IMR-90 (cell line): ENCODE measurements around the gene ABCG8.

Source experiments
- BHLHE40 ChIP-seq: fragments of 150-350 bp; IDR thresholded peaks from 2 replicates; pipeline ENCODE4 v1.6.1; 2016; ENCODE audit warnings: mild to moderate bottlenecking, low read depth, low read length
- CEBPB ChIP-seq: IDR thresholded peaks from 2 replicates; pipeline ENCODE4 v1.6.1; 2012; ENCODE audit warnings: low read depth, low read length, improper control_type of control experiment
- CTCF ChIP-seq: conservative IDR thresholded peaks from 2 replicates; pipeline ENCODE4 v1.5.1; 2012; ENCODE audit warnings: mild to moderate bottlenecking, low read depth, low read length, improper control_type of control experiment
- ELK1 ChIP-seq: fragments of 150-350 bp; IDR thresholded peaks from 2 replicates; pipeline ENCODE4 v1.6.1; 2016; ENCODE audit warnings: low read depth, mild to moderate bottlenecking, low read length, moderate library complexity, borderline replicate concordance
- MAFK ChIP-seq: IDR thresholded peaks from 2 replicates; pipeline ENCODE4 v1.6.1; 2012; ENCODE audit warnings: low read depth, low read length, improper control_type of control experiment
- MAZ ChIP-seq: IDR thresholded peaks from 2 replicates; pipeline ENCODE4 v1.6.1; 2012; ENCODE audit warnings: low read depth, mild to moderate bottlenecking, low read length, improper control_type of control experiment, moderate library complexity, borderline replicate concordance
- POLR2A ChIP-seq: IDR thresholded peaks from 2 replicates; pipeline ENCODE4 v1.6.1; 2012; ENCODE audit warnings: mild to moderate bottlenecking, low read depth, low read length
- RAD21 ChIP-seq: IDR thresholded peaks from 2 replicates; pipeline ENCODE4 v1.6.1; 2012; ENCODE audit warnings: low read length, improper control_type of control experiment
- RCOR1 ChIP-seq: IDR thresholded peaks from 2 replicates; pipeline ENCODE4 v1.6.1; 2012; ENCODE audit warnings: mild to moderate bottlenecking, low read length, improper control_type of control experiment; ENCODE audit not compliant: insufficient replicate concordance
- SMC3 ChIP-seq: fragments of 150-350 bp; IDR thresholded peaks from 2 replicates; pipeline ENCODE4 v1.6.1; 2016; ENCODE audit warnings: low read depth, mild to moderate bottlenecking, antibody characterized with exemption, low read length, moderate library complexity
- TF ChIP-seq, protein P1 (sequence below): fragments of 150-350 bp; IDR thresholded peaks from 2 replicates; pipeline ENCODE4 v1.6.1; 2017; ENCODE audit warnings: mild to moderate bottlenecking, antibody characterized with exemption, low read length, low read depth

- TF ChIP-seq CTCF (no peak), POLR2A (no peak), ELK1 (no peak), RAD21 (no peak), RCOR1 (no peak), BHLHE40 (no peak), MAFK (no peak), MAZ (no peak), CEBPB (no peak), SMC3 (no peak)
- TF ChIP-seq, protein P1, sequence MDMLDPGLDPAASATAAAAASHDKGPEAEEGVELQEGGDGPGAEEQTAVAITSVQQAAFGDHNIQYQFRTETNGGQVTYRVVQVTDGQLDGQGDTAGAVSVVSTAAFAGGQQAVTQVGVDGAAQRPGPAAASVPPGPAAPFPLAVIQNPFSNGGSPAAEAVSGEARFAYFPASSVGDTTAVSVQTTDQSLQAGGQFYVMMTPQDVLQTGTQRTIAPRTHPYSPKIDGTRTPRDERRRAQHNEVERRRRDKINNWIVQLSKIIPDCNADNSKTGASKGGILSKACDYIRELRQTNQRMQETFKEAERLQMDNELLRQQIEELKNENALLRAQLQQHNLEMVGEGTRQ, result no peak
Measured at GRCh38 chr2:43896906-43897305, 58.1 kb downstream of the ABCG8 start.
